NT2/D1 (cell line): Measurements from ENCODE around the gene NKX6-2.
"Not testable (repeated sequence)": the region's sequence is repeated elsewhere in the genome, so short reads cannot be mapped to it uniquely, and the experiment has no call there.

Experiments used
- SUZ12 ChIP-seq: IDR thresholded peaks from 2 replicates; pipeline ENCODE4 v1.6.1; 2011; ENCODE audit not compliant: insufficient read length, insufficient read depth; ENCODE audit errors: extremely low read depth
- YY1 ChIP-seq: IDR thresholded peaks from 2 replicates; pipeline ENCODE4 v1.6.1; 2011; ENCODE audit not compliant: insufficient read length, insufficient read depth
- ZNF274 ChIP-seq: IDR thresholded peaks from 2 replicates; pipeline ENCODE4 v1.6.1; 2011; ENCODE audit warnings: mild to moderate bottlenecking, low read depth, low read length

GRCh38 chr10:132797986-132798385 is 12.0 kb upstream of the NKX6-2 start:
- not testable (repeated sequence) for TF ChIP-seq ZNF274, YY1, SUZ12
